OCI-LY3 (cell line): ENCODE results near the gene CD274.
A peak's percentile ranks its signal among the peaks of the same experiment; 100 is the strongest.

Source experiments
- H2AFZ ChIP-seq: fragments of 200-600, 300-600 bp; shearing (Covaris generic); 2 replicates; pipeline ENCODE4 v1.6.0; 2014; ENCODE audit warnings: antibody characterized with exemption, low read depth, low read length
- H3K27ac ChIP-seq: fragments of 200-600, 300-600 bp; sonication (generic); 2 replicates; pipeline ENCODE4 v1.5.1; 2014; ENCODE audit warnings: mild to moderate bottlenecking, low read length, moderate library complexity, mixed read lengths
- H3K27me3 ChIP-seq: fragments of 200-600, 300-600 bp; sonication (generic); 2 replicates; pipeline ENCODE4 v1.6.1; 2014; ENCODE audit warnings: low read depth, low read length, mixed read lengths
- H3K36me3 ChIP-seq: fragments of 200-600, 300-600 bp; sonication (generic); replicated peaks from 2 replicates; pipeline ENCODE3; 2014; ENCODE audit warnings: low read depth, low read length, mixed read lengths
- H3K4me1 ChIP-seq: fragments of 300-600, 200-600 bp; sonication (generic); 2 replicates; pipeline ENCODE4 v1.6.1; 2014; ENCODE audit warnings: low read length, mixed read lengths
- H3K4me2 ChIP-seq: fragments of 200-600, 300-600 bp; sonication (generic); 2 replicates; pipeline ENCODE4 v1.6.1; 2014; ENCODE audit warnings: low read length, mixed read lengths
- H3K4me3 ChIP-seq: fragments of 300-600, 200-600 bp; sonication (generic); 2 replicates; pipeline ENCODE4 v1.5.1; 2014; ENCODE audit warnings: antibody characterized with exemption, mild to moderate bottlenecking, low read length, moderate library complexity
- H3K79me2 ChIP-seq: fragments of 300-600, 200-600 bp; shearing (Covaris generic); 2 replicates; pipeline ENCODE4 v1.6.1; 2014; ENCODE audit warnings: mild to moderate bottlenecking, low read length, mixed read lengths
- H3K9ac ChIP-seq: fragments of 300-600, 200-600 bp; shearing (Covaris generic); 2 replicates; pipeline ENCODE4 v1.6.0; 2014; ENCODE audit warnings: mild to moderate bottlenecking, low read length, moderate library complexity
- H3K9me3 ChIP-seq: fragments of 200-600, 300-600 bp; shearing (Covaris generic); 2 replicates; pipeline ENCODE4 v1.6.1; 2014; ENCODE audit warnings: low read length, mixed read lengths; ENCODE audit not compliant: insufficient read depth
- H4K20me1 ChIP-seq: fragments of 200-600, 300-600 bp; sonication (generic); 2 replicates; pipeline ENCODE4 v1.6.1; 2016; ENCODE audit warnings: low read length, mixed read lengths; ENCODE audit not compliant: insufficient read depth
- CTCF ChIP-seq: fragments of 200-600, 300-600 bp; sonication (generic); IDR thresholded peaks from 2 replicates; pipeline ENCODE4 v1.5.1; 2014; ENCODE audit warnings: antibody characterized with exemption, low read length, low read depth
- EZH2phosphoT487 ChIP-seq: fragments of 200-600 bp; shearing (Covaris generic); IDR thresholded peaks from 2 replicates; pipeline ENCODE4 v1.6.1; 2018; ENCODE audit warnings: antibody characterized with exemption, mixed run types, low read depth

The CD274 gene

DNA sequence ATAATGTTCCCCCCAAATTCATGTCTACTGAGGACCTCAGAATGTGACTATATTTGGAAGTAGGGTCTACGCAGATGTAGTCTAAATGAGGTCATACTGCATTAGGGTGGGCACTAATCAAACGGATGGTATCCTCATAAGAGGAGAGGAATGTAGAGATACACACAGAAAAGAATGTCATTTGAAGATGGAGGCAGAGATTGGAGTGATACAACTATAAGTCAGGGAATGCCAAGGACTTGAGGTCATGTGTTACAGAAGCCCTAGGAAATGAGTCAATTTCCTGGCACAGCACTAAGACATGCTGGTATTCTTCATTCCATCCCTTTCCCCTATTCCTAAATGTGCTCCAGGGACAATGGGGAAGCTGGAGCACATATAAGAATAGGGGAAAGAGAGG lies 59.2 kb downstream of the CD274 start:
- Histone ChIP-seq H3K9me3 (no peaks in the 10 kb centered on the region), H3K27me3 (no peaks in the 10 kb centered on the region), H3K4me3 (no peak overlapping the region), H3K79me2 (0 out of 2 replicates have a peak, but pooled peaks cover 6% of the 10 kb centered on the region), H4K20me1 (no peaks in the 10 kb centered on the region), H2AFZ (no peak overlapping the region), H3K4me2 (peak overlapping the region; percentile 74; the same call in 1 of the 2 replicates), H3K4me1 (peaks cover 61% of the 10 kb centered on the region), H3K9ac (no peak overlapping the region), H3K36me3 (no peaks in the 10 kb centered on the region), H3K27ac (peak overlapping the region; percentile 91)
- TF ChIP-seq CTCF, result no peak
- TF ChIP-seq EZH2phosphoT487, result no peak

DNA sequence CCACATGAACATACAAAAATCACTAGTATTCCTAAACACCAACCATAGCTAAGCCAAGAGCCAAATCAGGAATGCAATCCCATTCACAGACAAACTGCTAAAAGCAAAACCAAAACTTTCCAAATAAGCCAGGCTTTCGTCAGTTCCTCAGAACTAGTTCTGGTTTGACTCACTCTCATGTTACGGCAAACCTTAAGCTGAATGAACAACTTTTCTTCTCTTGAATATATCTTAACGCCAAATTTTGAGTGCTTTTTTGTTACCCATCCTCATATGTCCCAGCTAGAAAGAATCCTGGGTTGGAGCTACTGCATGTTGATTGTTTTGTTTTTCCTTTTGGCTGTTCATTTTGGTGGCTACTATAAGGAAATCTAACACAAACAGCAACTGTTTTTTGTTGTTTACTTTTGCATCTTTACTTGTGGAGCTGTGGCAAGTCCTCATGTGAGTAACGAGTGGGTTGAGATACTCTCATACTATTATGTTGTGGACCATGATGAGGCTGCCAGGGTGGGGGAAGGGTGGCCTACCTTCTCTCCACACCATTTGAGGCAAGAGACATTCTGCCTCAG lies 60.1 kb downstream of the CD274 start, which contains the start of gene PDCD1LG2:
Gene PDCD1LG2 (plus strand): TSS at position 172 of the 572 bp plus-strand sequence. CDS start 12,016 bp downstream, outside the sequence.
- Histone ChIP-seq H2AFZ (no peak within 1 kb of the TSS), H3K4me1 (peaks cover 65% of the 10 kb centered on the region), H3K4me3 (peak within 1 kb of the TSS; percentile 65), H3K4me2 (peak within 1 kb of the TSS; percentile 74), H3K79me2 (0 out of 2 replicates have a peak, but pooled peaks cover 6% of the 10 kb centered on the region), H4K20me1 (no peaks in the 10 kb centered on the region), H3K9me3 (no peaks in the 10 kb centered on the region), H3K9ac (peak within 1 kb of the TSS; percentile 61), H3K36me3 (no peaks in the 10 kb centered on the region), H3K27ac (peak within 1 kb of the TSS; percentile 91), H3K27me3 (no peaks in the 10 kb centered on the region)
- TF ChIP-seq EZH2phosphoT487, result no peak
- no peak for TF ChIP-seq CTCF

GRCh38 chr9:5510989-5511388 lies 60.6 kb downstream of the CD274 start:
- H2AFZ ChIP-seq, result no peak overlapping the region
- no peaks in the 10 kb centered on the region for H4K20me1 ChIP-seq
- no peaks in the 10 kb centered on the region for H3K27me3 ChIP-seq
- no peaks in the 10 kb centered on the region for H3K9me3 ChIP-seq
- no peaks in the 10 kb centered on the region for H3K36me3 ChIP-seq
- H3K4me3 ChIP-seq, result peak overlapping the region; percentile 65
- peak overlapping the region; percentile 91 for H3K27ac ChIP-seq
- peaks cover 65% of the 10 kb centered on the region for H3K4me1 ChIP-seq
- H3K4me2 ChIP-seq, result peak overlapping the region; percentile 74
- TF ChIP-seq CTCF, result no peak
- no peak for TF ChIP-seq EZH2phosphoT487
- H3K79me2 ChIP-seq, result 0 out of 2 replicates have a peak, but pooled peaks cover 6% of the 10 kb centered on the region
- peak overlapping the region; percentile 61 for H3K9ac ChIP-seq

GRCh38 chr9:5511476-5511875 lies 61.1 kb downstream of the CD274 start:
- Histone ChIP-seq H3K4me3 (peak overlapping the region; percentile 65), H3K36me3 (no peaks in the 10 kb centered on the region), H3K79me2 (0 out of 2 replicates have a peak, but pooled peaks cover 6% of the 10 kb centered on the region), H3K27ac (peak overlapping the region; percentile 91), H3K9me3 (no peaks in the 10 kb centered on the region), H2AFZ (no peak overlapping the region), H4K20me1 (no peaks in the 10 kb centered on the region), H3K4me1 (peaks cover 66% of the 10 kb centered on the region), H3K9ac (peak overlapping the region; percentile 61), H3K4me2 (peak overlapping the region; percentile 74), H3K27me3 (no peaks in the 10 kb centered on the region)
- no peak for TF ChIP-seq CTCF
